Raji (cell line): ENCODE measurements around the gene NUMBL.

ENCODE experiments used
- POLR2A ChIP-seq: IDR thresholded peaks from 2 replicates; pipeline ENCODE4 v1.6.1; 2011; ENCODE audit warnings: low read depth, low read length, control low read depth; ENCODE audit not compliant: insufficient read depth

Gene NUMBL

DNA sequence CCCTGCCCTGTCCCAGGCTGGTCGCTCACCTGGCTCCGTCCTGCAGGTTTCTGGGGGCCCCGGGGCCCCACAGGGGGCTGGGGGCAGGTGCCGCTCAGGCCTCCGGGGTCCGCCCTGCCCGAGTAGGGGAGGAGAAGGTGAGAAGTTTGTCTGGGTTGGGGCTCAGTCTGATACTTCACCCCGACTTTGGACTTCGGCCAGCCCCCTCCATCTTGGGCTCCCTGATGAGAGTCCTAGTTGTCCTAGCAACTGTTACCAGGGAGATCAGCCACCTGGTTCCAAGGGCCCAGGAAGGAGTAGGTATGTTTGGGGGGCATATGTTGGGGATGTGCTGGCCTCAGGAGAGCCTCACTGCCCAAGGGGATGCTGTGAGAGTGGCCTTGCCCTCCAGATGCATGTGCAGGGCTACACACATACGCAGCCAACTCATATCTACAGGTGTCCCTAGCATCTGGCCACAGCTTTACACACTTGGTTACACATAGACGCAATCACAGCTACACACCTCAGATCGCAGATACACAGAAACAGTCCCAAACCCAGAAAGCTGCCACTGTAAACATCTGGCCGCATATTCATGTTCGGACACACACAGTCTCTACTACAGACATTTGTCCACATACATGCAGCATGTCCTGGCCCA, 3.4 kb downstream of the NUMBL start:
- TF ChIP-seq POLR2A: no peak

DNA sequence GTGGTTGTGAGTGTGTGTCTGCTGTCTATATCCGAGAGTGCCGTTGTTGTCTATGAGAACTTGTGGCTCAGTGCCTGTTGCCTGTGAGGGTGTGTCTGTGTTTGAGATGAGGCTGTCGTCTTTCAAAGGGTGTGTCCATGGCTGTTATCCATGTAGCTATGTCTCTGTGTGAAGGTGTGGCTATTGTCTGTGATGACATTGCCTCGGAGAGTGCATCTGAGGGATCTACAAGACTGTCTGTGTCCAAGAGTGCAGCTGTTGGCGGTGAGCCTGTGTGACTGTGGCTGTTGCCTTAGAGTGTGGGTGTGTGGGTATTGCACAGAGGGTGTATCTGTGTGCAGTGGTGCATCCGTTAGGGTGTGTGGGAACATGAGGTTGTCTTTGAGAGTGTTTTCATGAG, 4.9 kb downstream of the NUMBL start:
- TF ChIP-seq POLR2A: no peak

DNA sequence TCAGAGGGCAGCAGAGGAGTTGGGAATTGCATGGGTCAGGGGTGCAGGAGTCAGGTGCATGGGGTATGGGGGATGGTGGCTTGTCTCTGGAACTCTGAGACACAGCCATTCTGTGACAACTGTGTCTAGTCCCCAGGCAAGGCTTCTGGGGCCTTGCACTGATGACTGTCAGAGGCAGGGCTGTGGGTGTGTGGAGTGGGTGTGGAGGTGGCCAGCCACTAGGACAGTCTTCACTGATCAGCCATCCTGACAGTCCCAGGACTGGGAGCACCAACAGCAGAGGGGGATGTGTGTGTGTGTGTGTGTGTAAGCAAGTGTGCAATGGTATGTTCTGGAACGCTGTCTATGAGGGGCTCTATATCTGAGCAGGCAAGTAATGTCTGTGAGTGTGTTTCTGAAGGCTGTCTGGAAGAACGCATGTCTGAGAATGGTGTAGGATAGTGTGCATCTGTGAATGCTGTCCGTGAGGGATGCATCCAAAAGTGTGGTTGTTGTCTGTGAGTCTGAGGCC, 5.4 kb downstream of the NUMBL start:
- no peak for TF ChIP-seq POLR2A

DNA sequence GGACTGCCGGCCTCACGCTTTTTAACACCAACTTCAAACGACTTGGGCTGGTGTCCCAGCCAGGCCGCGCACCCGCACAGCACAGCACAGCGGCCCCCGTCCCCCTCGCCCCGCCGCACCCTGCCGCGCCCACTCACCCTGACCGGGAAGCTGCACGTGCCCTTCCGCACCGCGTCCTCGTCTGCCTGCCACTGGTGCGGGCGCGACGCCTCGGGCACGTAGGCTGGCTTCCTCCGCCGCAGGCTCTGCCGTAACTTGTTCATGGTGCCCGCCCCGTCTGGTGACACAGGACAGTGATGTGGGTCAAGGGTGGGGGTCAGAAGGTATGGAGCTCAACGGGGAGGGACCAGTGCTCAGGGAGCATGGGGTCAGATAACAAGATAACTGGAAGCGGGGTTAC, 6.2 kb downstream of the NUMBL start:
- no peak for TF ChIP-seq POLR2A

GRCh38 chr19:40683437-40683836, 7.0 kb downstream of the NUMBL start:
- no peak for TF ChIP-seq POLR2A

DNA sequence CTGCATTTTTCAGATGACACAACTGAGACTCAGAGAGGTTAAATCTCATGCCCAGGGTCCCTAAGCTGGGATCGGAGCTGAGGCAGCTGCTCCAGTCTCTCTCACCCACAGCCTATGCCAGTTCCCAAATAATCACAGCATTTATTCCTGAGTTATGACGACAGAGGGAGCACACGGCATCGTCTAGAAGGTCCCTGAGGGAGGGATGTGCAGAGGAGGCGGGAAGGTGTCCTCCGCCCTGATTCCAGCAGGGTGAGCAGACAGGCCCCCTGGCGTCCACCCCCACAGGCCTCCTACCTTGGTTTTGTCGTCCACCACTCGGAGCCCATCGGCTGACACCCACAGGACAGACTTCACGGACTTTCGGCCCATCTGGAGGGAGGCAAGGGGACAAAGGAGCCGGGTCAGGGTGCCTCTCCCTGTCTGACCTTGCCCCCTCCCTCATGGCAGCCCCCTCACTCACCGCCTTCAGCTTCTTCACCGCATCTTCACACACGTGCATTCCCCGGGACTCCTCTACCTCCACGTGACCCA, 8.0 kb downstream of the NUMBL start:
- no peak for TF ChIP-seq POLR2A

DNA sequence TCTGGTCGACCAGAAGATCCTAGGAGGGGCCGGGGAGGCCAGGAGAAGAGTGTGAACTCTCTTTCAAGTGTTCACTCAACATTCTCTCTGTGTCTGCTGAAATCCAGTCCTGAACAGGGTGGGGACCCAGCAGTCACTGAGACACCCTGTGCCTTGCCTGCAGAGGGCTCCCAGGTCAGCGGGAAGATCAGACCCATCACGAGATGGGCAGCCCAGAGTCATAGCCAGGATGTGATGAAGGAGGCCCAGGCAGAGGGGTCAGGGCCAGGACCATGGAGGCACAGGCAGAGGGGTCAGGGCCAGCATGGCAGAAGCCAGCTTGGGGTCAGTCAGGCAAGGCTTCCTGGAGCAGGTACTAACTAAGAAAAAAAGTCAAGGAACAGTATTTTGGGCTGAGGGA, 9.4 kb downstream of the NUMBL start:
- no peak for TF ChIP-seq POLR2A

GRCh38 chr19:40677156-40677555, 13.3 kb downstream of the NUMBL start:
- no peak for TF ChIP-seq POLR2A

DNA sequence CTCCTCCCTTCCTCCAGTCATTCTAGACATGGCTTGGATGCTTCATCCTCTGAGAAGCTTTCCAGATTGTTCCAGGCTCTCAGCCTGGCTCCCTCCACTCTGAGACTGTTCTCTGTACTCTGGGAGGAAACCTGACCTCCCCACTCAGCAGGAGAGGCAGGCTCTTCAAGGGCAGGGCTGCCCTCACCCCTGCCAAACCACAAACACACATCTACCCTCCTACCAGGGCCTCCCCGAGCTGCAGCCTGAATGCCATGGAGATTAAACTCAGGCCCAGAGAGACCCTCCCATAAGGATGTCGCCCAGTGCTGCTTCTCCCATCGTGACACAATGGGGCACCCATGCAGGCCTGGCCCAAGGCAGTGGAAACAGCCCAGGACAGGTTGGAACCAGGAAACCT, 16.2 kb downstream of the NUMBL start:
- no peak for TF ChIP-seq POLR2A

GRCh38 chr19:40673397-40673796, 17.1 kb downstream of the NUMBL start:
- no peak for TF ChIP-seq POLR2A

DNA sequence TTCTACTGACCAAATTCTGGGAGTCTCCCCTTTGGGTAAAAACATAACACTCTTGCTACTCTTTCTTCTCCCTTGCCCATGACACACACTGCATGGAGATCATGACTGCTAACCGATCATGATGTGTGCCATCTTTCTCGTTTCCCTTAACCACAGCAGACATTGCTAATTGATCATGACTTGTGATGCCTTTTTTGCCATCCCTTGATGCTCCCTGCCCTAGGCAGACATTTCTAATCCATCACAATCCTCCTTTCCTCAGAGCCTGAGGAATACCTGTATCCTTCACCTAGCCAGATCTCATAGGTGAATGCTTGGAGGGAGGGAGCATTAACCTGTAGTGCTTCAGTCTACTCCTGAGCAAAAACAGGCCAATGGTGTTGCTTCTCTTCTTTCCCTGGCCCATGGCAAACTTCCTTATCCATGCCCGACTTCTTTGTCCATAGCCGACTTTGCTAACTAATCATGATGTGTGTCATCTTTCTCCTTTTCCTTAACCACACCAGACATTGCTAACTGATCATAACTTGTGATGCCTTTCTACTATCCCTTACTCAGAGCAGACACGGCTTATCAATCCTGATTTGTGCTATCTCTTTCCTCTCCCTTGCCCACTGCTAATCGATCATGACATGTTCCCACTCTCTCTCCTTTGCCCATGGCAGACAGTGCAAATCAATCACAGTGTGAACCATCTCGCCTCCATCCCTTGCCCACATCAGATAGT, 17.7 kb downstream of the NUMBL start:
- no peak for TF ChIP-seq POLR2A

- TF ChIP-seq POLR2A: no peak
These were observed 18.4 kb downstream of the NUMBL start for GRCh38 chr19:40672038-40672437.

DNA sequence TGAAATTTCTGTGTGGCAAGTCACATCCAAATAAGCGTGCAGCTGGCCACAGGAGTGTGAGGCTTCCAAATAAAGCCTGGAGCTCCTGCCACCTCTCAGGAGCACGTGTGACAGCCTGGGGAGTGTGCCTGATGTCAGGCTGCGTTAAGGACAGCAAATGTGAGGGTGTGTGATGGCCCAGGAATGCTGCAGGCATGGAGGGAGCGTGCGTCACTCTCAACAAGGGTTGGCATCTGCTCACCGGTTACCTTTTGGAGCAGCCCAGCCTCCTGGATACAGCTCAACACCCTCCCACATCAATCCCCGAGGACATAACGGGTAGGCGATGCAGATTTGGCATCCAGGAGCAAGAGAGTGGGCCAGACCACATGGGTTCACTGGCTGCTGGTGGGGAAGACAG, 19.0 kb downstream of the NUMBL start:
- no peak for TF ChIP-seq POLR2A

DNA sequence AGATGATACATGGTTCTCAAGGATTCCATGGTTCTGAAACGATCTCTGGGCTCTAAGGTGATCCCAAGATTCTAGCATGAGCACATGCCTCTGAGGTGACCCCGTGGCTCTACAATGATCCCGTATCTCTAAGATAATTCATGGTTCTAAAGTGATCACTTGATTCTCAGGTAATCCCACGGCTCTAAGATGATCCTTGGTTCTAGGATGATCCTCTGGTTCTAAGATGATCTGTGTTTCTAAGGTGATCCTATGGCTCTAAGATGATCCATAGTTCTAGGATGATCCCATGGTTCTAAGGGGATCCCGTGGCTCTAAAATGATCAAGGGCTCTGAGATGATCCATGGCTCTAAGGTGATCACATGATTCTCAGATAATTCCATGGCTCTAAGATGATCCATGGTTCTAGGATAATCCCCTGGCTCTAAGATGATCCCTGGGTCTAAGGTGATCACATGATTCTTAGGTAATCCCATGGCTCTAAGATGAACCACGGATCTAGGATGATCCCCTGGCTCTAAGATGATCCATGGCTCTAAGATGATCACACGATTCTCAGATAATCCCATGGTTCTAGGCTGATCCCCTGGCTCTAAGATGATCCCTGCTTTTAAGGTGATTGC, 21.3 kb downstream of the NUMBL start:
- TF ChIP-seq POLR2A: no peak

- TF ChIP-seq POLR2A: no peak
These were observed 22.8 kb downstream of the NUMBL start for GRCh38 chr19:40667602-40668001.
